Activated gamma-delta T cell (primary cell): ENCODE results near the gene MTOR.
"Not testable (repeated sequence)": the region's sequence is repeated elsewhere in the genome, so short reads cannot be mapped to it uniquely, and the experiment has no call there.

Experiments
- DNase-seq: peaks from one replicate; lab custom pipeline; 2025; lab: John Stamatoyannopoulos, UW

MTOR gene

GRCh38 chr1:11180342-11180744 is 82.0 kb downstream of the MTOR start:
- no peak for DNase-seq

DNA sequence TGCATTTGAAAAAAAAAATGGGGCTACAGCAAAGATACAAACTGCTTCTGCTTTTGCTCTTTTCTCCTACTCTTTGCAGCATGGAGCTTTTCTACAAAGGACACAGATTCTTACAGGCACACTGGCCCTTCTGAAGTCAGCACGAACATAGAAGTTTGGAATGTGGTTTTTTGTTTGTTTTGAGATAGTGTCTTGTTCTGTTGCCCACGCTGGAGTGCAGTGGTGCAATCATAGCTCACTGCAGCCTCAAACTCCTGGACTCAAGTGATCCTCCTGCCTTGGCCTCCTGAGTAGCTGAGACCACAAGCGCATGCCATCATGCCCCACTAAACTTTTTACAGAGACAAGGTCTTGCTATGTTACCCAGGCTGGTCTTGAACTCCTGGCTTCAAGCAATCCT is 82.6 kb downstream of the MTOR start:
- DNase-seq = not testable (repeated sequence)

GRCh38 chr1:11179125-11179524 is 83.2 kb downstream of the MTOR start:
- DNase-seq = no peak

- no peak for DNase-seq
Observed at GRCh38 chr1:11178021-11179015, 84.0 kb downstream of the MTOR start.

- DNase-seq = no peak
Observed at GRCh38 chr1:11176081-11176706, 86.2 kb downstream of the MTOR start.

DNA sequence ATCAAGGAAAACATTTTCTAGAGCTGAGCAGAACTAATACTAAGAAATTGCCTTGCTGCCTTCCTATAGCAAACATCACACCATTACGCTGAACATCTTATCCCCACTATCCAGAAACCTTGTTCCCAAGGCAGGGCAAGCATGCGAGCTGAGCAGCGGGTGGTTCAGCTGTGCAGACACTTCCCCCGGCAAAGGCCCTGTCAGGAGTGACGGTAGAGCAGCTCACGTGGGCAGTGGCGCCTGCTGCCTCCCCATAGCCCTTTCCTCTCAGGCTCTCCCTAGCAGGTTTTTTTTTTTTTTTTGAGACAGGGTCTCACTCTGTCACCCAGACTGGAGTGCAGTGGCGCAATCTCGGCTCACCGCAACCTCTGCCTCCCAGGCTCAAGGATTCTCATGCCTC is 86.9 kb downstream of the MTOR start:
- no peak for DNase-seq

DNA sequence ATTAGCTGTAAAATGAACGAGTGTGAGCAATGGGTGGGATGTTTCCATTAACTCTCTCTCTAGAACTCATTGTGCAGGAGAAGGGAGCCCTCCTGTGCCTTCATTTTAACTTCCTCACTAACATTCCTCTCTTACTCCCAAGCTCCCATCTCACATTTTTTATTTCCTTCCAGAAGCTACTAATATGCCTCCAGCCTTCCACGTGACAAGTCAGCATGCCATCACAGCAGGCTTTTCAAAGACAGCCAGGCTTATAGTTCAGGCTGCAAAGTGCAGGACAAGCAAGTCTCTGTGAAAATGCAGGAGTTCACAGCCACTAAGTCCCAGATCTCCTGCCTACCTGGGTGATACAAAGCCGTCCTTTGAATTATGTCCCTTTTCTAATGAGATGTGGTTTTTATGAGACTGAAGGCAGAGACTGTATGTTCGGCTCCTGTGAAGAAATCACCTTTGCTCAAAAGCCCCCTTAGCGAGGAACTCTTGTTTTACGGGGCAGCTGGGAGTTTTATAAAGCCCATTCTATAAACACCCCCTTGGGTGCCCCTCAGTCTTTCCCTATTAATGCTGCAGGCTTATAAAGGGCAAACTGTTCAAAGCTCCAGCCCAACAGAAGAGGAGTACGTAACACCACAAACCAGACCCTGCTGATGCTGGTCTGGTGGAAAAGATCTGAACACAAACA is 87.9 kb downstream of the MTOR start:
- no peak for DNase-seq

DNA sequence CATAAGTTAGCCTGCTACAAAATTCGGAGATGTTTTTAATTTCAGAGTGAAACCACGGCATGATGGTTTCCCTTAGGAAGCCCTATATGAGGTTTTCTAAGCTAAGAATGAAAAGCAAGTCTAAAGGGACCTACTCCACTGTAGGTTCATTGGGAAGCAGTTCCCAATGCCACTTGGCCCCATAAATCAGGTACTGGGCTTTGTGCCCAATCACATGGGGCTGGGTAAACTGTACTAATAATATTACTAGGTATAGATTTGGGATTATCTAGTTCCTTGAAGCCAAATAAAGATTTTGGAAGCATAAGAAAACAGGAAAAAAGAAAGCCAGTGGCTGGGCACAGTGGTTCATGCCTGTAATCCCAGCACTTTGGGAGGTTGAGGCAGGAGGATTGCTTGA is 92.2 kb downstream of the MTOR start:
- no peak for DNase-seq

- no peak for DNase-seq
Observed at GRCh38 chr1:11169202-11169601, 93.1 kb downstream of the MTOR start.

GRCh38 chr1:11168731-11169130 is 93.6 kb downstream of the MTOR start:
- no peak for DNase-seq

- DNase-seq = not testable (repeated sequence)
Observed at GRCh38 chr1:11166744-11167143, 95.6 kb downstream of the MTOR start.

DNA sequence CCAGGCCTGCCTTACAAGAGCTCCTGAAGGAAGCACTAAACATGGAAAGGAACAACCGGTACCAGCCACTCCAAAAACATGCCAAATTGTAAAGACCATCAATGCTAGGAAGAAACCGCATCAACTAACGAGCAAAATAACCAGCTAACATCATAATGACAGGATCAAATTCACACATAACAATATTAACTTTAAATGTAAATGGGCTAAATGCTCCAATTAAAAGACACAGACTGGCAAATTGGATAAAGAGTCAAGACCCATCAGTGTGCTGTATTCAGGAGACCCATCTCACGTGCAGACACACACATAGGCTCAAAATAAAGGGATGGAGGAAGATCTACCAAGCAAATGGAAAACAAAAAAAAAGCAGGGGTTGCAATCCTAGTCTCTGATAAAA is 99.6 kb downstream of the MTOR start:
- not testable (repeated sequence) for DNase-seq

GRCh38 chr1:11158720-11159321 is 103.5 kb downstream of the MTOR start:
- DNase-seq = no peak

- DNase-seq = no peak
Observed at GRCh38 chr1:11158291-11158690, 104.1 kb downstream of the MTOR start.

GRCh38 chr1:11157867-11158266 is 104.5 kb downstream of the MTOR start:
- DNase-seq = no peak

DNA sequence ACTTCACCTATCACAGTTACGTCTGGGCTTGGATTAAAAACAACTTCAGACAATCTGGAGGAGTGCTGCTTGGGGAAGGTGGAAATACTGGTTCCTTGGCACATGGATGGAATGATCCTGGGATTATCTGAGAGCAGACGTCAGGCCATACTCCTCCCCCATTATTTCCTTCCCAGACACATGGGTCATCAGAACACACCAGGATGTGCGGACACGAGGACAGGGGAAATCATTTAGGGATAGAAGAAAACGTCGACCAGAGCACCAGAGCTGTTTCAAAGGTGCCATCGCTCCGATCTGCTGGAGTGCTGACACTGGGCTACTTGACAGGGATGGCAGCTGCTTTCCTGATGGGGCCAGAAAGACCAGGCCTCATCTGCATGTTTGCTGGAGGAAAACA is 105.0 kb downstream of the MTOR start:
- no peak for DNase-seq

GRCh38 chr1:11156963-11157362 is 105.4 kb downstream of the MTOR start:
- no peak for DNase-seq

- no peak for DNase-seq
Observed at GRCh38 chr1:11156441-11156840, 105.9 kb downstream of the MTOR start.

GRCh38 chr1:11153184-11153583 is 109.2 kb downstream of the MTOR start:
- DNase-seq = no peak

DNA sequence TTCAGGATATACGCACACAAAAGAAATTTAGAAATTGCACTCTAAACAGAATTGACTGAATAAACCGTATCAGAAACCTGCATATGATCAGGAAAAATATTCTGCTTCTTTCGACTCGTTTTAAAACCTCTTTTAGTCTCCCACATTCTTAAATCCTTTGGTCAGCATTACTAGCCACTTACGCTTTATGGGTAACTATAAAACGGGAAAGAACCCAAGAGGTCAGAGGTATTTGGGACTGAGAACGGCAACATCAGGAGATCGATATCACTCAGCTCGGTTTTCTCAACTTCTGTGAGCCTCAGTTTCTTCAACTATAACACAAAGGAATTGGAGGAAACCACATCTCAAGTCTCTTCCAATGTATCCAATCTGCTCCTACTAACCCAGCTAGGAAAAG is 109.6 kb downstream of the MTOR start:
- DNase-seq = no peak

- DNase-seq = no peak
Observed at GRCh38 chr1:11151826-11152612, 110.3 kb downstream of the MTOR start.
